Activated B cell treated with CpG ODN at 0.5 μM for 24 hours (primary cell): Measurements from ENCODE around the gene EIF4E1B. TPM values are rescaled to one million over a fixed set of nuclear protein-coding genes. Genes with fewer than 3 reads are reported as not detected.

Source experiments
- ATAC-seq: fragments of 200-7000 bp; cut with Tn5 transposase; one replicate; pipeline ENCODE4 v1.10.0; 2021; ENCODE audit warnings: low read depth, mild to moderate bottlenecking, moderate library complexity
- CTCF ChIA-PET: fragments of 350-600 bp; sonication (Branson Sonifier 250); formaldehyde crosslinking; loops from one replicate; lab custom pipeline; 2021; ENCODE audit warnings: antibody characterized with exemption; lab: Charles Lee
- POLR2A ChIA-PET: fragments of 350-600 bp; sonication (Branson Sonifier 250); formaldehyde crosslinking; loops from one replicate; lab custom pipeline; 2021; ENCODE audit warnings: antibody characterized with exemption; lab: Charles Lee
- DNase-seq: peaks from one replicate; pipeline ENCODE4 v3.0.0; 2022
- H3K27ac Mint-ChIP-seq: one replicate; pipeline ENCODE4 v1.8.0; 2020; ENCODE audit warnings: mixed read lengths
- H3K27me3 Mint-ChIP-seq: one replicate; pipeline ENCODE4 v1.8.0; 2021; ENCODE audit warnings: mixed read lengths
- H3K36me3 Mint-ChIP-seq: one replicate; pipeline ENCODE4 v1.8.0; 2021; ENCODE audit warnings: low read depth, mixed read lengths
- H3K4me1 Mint-ChIP-seq: one replicate; pipeline ENCODE4 v1.8.0; 2021; ENCODE audit warnings: mixed read lengths
- H3K4me3 Mint-ChIP-seq: one replicate; pipeline ENCODE4 v1.8.0; 2020; ENCODE audit warnings: mild to moderate bottlenecking, mixed read lengths
- H3K9me3 Mint-ChIP-seq: one replicate; pipeline ENCODE4 v1.8.0; 2020; ENCODE audit warnings: mixed read lengths
- intact Hi-C: fragments of 100-400 bp; cut with micrococcal nuclease; formaldehyde crosslinking; loops from one replicate; pipeline ENCODE4 v1.15.1; 2024
- total RNA-seq: library from RNA; stranded (reverse); gene quantifications from 2 replicates; pipeline ENCODE4 v1.2.3, GENCODE V29; 2022
- TF ChIP-seq, protein P1 (sequence below): fragments of 200-600 bp; IDR thresholded peaks from one replicate; pipeline ENCODE4 v1.8.0; 2022; ENCODE audit warnings: antibody characterized with exemption, mild to moderate bottlenecking

EIF4E1B gene
- total RNA-seq, 1 donor from 2014 or later, result not detected

DNA sequence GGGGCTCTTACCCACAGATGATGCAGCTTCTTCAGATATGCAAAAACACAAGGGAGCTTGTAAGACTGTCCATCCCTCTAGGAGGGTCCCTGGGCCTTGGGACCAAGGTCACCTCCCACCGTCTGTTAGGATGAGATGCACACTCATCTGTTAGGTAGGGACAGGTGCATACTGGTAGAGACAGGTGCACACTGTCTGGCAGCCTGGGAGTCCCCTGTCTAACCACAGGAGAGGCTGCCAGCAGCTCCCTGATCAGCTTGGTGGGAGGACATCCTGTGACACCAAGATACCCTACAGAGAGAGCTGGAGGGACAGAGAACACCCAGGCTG, 30.0 kb downstream of the EIF4E1B start:
- Mint-ChIP-seq H3K27ac (no peak overlapping the region), H3K4me3 (no peak overlapping the region), H3K27me3 (peaks cover 16% of the 10 kb centered on the region), H3K4me1 (peaks cover 29% of the 10 kb centered on the region), H3K36me3 (peaks cover 6% of the 10 kb centered on the region), H3K9me3 (no peaks in the 10 kb centered on the region)
- intact Hi-C loops, result loop anchor here (1.0 to 5.0 kb wide), 3 partner anchors 157 to 930 kb away; no protein-coding TSS in a partner anchor
- ATAC-seq, result no peak
- CTCF ChIA-PET, result interaction anchor here (0.6 to 5.5 kb wide), 45 partner anchors 9 to 931 kb away, joined by 3 to 74 read pairs (median 3); partner anchors contain the start of genes CDHR2, CLTB, EIF4E1B and FAF2
- TF ChIP-seq, protein P1, sequence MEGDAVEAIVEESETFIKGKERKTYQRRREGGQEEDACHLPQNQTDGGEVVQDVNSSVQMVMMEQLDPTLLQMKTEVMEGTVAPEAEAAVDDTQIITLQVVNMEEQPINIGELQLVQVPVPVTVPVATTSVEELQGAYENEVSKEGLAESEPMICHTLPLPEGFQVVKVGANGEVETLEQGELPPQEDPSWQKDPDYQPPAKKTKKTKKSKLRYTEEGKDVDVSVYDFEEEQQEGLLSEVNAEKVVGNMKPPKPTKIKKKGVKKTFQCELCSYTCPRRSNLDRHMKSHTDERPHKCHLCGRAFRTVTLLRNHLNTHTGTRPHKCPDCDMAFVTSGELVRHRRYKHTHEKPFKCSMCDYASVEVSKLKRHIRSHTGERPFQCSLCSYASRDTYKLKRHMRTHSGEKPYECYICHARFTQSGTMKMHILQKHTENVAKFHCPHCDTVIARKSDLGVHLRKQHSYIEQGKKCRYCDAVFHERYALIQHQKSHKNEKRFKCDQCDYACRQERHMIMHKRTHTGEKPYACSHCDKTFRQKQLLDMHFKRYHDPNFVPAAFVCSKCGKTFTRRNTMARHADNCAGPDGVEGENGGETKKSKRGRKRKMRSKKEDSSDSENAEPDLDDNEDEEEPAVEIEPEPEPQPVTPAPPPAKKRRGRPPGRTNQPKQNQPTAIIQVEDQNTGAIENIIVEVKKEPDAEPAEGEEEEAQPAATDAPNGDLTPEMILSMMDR, result no peak
- DNase-seq, result no peak
- POLR2A ChIA-PET, result interaction anchor here (0.6 to 2.3 kb wide), 3 partner anchors 13 to 171 kb away, joined by 6 to 11 read pairs (median 6); partner anchors contain the start of genes EIF4E1B, SNCB and TSPAN17

DNA sequence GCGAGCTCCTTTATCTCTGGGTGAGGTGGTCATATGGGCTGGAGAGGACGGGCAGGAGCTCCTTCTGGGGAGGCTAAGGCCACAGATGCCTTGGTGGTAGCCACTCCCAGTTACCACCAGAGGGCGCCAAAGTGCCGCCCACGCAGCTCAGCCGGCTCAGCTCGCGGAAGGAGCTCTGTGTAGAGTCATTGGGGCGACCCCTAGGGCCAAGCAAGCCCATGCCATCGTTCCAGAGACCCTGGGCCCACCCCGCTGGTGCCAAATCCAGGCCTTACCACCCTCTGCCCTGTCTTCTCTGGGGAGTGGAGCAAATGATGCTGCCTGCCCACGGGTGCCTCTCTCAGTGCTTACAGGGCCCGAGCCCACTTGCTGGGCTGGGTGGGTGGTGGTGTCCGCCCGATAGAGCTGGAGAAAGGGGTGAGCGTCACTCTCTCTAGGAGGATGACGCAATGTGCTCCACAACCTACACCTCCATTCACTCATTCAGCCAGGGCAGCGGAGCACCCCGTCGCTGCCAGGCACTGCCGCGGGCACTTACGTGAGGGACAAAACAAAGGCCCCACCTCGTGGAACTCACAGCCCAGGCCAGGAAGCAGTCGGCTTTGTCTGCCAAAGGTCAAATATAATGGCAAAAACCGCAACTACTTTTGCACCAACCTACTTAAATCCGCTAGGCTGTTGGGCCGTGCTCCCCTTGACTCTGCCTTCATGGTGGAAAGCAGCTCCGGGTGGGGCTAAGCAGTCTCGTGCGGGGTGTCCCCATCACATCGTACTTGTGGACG, 30.6 kb downstream of the EIF4E1B start:
- CTCF ChIA-PET, result interaction anchor here (0.6 to 5.5 kb wide), 45 partner anchors 9 to 931 kb away, joined by 3 to 74 read pairs (median 3); partner anchors contain the start of genes CDHR2, CLTB, EIF4E1B and FAF2
- H3K27me3 Mint-ChIP-seq, result peaks cover 18% of the 10 kb centered on the region
- ATAC-seq, result peak; percentile 84
- H3K27ac Mint-ChIP-seq, result no peak overlapping the region
- TF ChIP-seq, protein P1, result no peak
- H3K9me3 Mint-ChIP-seq, result no peaks in the 10 kb centered on the region
- intact Hi-C loops, result loop anchor here (1.0 to 5.0 kb wide), 3 partner anchors 156 to 930 kb away; no protein-coding TSS in a partner anchor
- DNase-seq, result peak; percentile 72
- peaks cover 29% of the 10 kb centered on the region for H3K4me1 Mint-ChIP-seq
- POLR2A ChIA-PET, result interaction anchor here (0.6 to 2.3 kb wide), 4 partner anchors 14 to 170 kb away, joined by 5 to 11 read pairs (median 6); partner anchors contain the start of genes EIF4E1B, SNCB and TSPAN17
- no peak overlapping the region for H3K4me3 Mint-ChIP-seq
- H3K36me3 Mint-ChIP-seq, result peaks cover 6% of the 10 kb centered on the region

DNA sequence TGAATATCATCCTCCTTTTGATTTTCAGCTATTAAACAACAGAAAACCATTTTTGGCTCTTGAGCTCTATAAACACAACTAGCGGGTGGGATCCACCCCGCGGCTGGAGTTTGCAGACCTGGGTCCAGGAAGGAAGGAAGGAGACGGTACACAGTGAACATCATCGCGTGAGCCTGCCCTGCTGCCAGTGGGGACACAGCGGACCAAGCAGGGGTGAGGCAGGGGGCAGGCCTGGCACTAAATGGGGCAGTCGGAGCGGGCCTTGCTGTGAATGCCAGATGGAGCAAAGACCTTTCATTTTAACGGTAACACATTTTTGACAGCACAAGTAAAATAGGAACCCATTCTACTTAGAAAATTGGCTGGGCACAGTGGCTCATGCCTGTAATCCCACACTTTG, 31.2 kb downstream of the EIF4E1B start:
- TF ChIP-seq, protein P1, result no peak
- POLR2A ChIA-PET, result interaction anchor here (1.0 kb wide), 1 partner anchor 119 kb away, joined by 5 read pairs; no protein-coding TSS in a partner anchor
- no peaks in the 10 kb centered on the region for H3K9me3 Mint-ChIP-seq
- H3K27me3 Mint-ChIP-seq, result peaks cover 18% of the 10 kb centered on the region
- ATAC-seq (no peak), DNase-seq (no peak)
- intact Hi-C loops, result loop anchor here (2.0 to 5.0 kb wide), 2 partner anchors 156 to 931 kb away; no protein-coding TSS in a partner anchor
- CTCF ChIA-PET, result interaction anchor here (1.3 to 5.5 kb wide), 9 partner anchors 8 to 451 kb away, joined by 3 to 74 read pairs (median 9); partner anchors contain the start of genes EIF4E1B, SNCB, TSPAN17 and UNC5A
- H3K36me3 Mint-ChIP-seq, result peaks cover 3% of the 10 kb centered on the region
- H3K27ac Mint-ChIP-seq, result no peak overlapping the region
- no peak overlapping the region for H3K4me3 Mint-ChIP-seq
- peaks cover 29% of the 10 kb centered on the region for H3K4me1 Mint-ChIP-seq

DNA sequence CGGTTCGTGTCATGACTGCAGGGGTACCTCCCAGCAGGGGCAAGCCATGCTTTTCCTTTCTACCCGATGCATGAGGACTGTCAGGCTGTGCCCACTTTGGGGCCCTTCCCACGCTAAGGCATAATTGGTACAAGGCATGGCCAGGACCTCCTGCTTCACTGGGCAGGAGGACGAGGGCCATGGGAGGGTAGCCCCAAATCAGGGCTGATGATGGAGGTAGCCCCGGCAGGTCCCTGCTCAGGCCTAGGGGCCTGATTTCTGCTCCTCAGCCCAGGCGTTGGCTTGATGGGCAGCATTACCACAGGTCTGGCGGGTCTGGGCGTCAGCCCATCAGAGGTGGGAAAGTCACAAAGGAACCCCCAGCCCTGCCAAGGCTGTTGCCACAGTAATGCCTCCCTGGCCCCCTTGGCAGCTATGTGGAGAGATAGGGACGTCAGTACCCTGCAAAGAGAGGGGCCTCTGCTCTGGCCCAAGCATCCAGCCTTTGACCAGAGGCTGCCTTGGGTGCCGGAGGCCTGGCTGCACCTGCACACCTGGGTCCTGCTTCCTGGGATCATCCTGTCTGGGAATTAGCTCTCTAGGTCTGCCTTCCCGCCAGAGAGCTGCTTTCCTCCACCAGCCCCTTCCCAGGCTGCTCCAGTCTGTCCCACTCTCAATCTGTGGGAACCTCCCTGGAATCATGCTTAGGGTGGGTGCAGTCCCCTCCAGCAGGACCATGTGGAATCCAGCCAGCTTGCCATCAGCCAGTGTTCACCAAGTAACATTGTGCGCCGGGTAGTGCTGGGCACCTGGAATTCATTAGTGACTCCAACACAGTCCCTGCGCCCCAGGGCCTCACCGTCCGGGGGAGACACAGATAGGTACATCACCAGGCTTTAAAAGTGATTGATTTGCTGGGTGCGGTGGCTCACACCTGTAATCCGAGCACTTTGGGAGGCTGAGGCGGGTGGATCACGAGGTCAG, 32.2 kb downstream of the EIF4E1B start:
- TF ChIP-seq, protein P1, result no peak
- no peak for ATAC-seq
- H3K27ac Mint-ChIP-seq, result no peak overlapping the region
- POLR2A ChIA-PET, result interaction anchor here (0.6 kb wide), 1 partner anchor 451 kb away, joined by 3 read pairs; no protein-coding TSS in a partner anchor
- no peak overlapping the region for H3K4me3 Mint-ChIP-seq
- H3K4me1 Mint-ChIP-seq, result peaks cover 28% of the 10 kb centered on the region
- no peaks in the 10 kb centered on the region for H3K9me3 Mint-ChIP-seq
- no peak for DNase-seq
- H3K27me3 Mint-ChIP-seq, result peaks cover 21% of the 10 kb centered on the region
- intact Hi-C loops, result loop anchor here (5.0 kb wide), 1 partner anchor 155 kb away; no protein-coding TSS in a partner anchor
- peaks cover 3% of the 10 kb centered on the region for H3K36me3 Mint-ChIP-seq
- CTCF ChIA-PET, result interaction anchor here (0.6 kb wide), 1 partner anchor 246 kb away, joined by 3 read pairs; the partner anchor contains the start of gene CLTB
